HepG2 (cell line): ENCODE data around the gene TUT4. TPM values are rescaled to one million over a fixed set of nuclear protein-coding genes. Genes with fewer than 3 reads are reported as not detected.

Experiments
- ATAC-seq: fragments of 200-7000 bp; cut with Tn5 transposase; 3 replicates; pipeline ENCODE4 v1.9.1; 2020; ENCODE audit warnings: mild to moderate bottlenecking, moderate library complexity
- BruUV-seq: library from RNA; stranded (reverse); fragments of 400-500 nt; replicated peaks from 2 replicates; lab custom pipeline; 2021; lab: Mats Ljungman, UMichigan
- CTCF ChIA-PET: fragments of 300-600 bp; formaldehyde crosslinking; extraction: SDS; loops from one replicate; lab custom pipeline; 2021; ENCODE audit warnings: low total read pairs, inconsistent platforms, low intra/inter-chr PET ratio; lab: Yijun Ruan, JAX
- POLR2A ChIA-PET: fragments of 350-600 bp; sonication (Branson Sonifier 250); formaldehyde crosslinking; loops from one replicate; lab custom pipeline; 2020; ENCODE audit warnings: antibody characterized with exemption, inconsistent platforms; lab: Yijun Ruan, JAX
- DNase-seq: peaks from one replicate; pipeline ENCODE4 v3.0.0-alpha.2; 2015; ENCODE audit warnings: low spot score
- FAIRE-seq: peaks from 3 replicates; lab custom pipeline; 2011; peaks lifted over from hg19 to GRCh38; lab: Jason Lieb, UNC
- H2AFZ ChIP-seq: one replicate; pipeline ENCODE4 v1.6.1; 2011; ENCODE audit warnings: low read length, inconsistent platforms
- H3K27ac ChIP-seq: fragments of 300-600 bp; 3 replicates; pipeline ENCODE4 v1.8.0; 2011; ENCODE audit warnings: mixed run types, mild to moderate bottlenecking, mixed read lengths, low read length, inconsistent platforms; ENCODE audit not compliant: insufficient read depth; ENCODE audit errors: extremely low read length
- H3K27me3 ChIP-seq, 2 experiments: fragments of 200-600 bp in 1 of 2; 2 replicates in 1 of 2; 3 replicates in 1 of 2; pipeline versions ENCODE4 v1.6.0 to v1.8.0; 2011; ENCODE audit warnings: low read length in 2 of 2, mild to moderate bottlenecking in 2 of 2, moderate library complexity in 2 of 2, inconsistent platforms in 1 of 2; ENCODE audit not compliant: insufficient read depth in 2 of 2, control insufficient read depth in 1 of 2
- H3K36me3 ChIP-seq, 2 experiments: fragments of 200-600 bp in 1 of 2; replicated peaks in 1 of 2; 2 replicates in 1 of 2; 3 replicates in 1 of 2; pipeline versions ENCODE4 v1.5.1 to v1.8.0; 2011; ENCODE audit warnings: low read length in 2 of 2, inconsistent platforms in 1 of 2; ENCODE audit not compliant: insufficient read depth in 2 of 2, control insufficient read depth in 1 of 2
- H3K4me1 ChIP-seq: 2 replicates; pipeline ENCODE4 v1.5.1; 2012; ENCODE audit warnings: low read length, inconsistent platforms; ENCODE audit not compliant: insufficient read depth
- H3K4me2 ChIP-seq: 2 replicates; pipeline ENCODE4 v1.6.0; 2011; ENCODE audit warnings: low read depth, low read length, inconsistent platforms
- H3K4me3 ChIP-seq, 3 experiments: fragments of 200-600 bp in 1 of 3; sonication (generic), shearing (Covaris generic) in 1 of 3; replicated peaks in 1 of 3; 2 replicates each; pipeline ENCODE4 v1.5.1; 2011 to 2016; ENCODE audit warnings: low read length in 3 of 3, inconsistent platforms in 2 of 3, low read depth in 2 of 3, mild to moderate bottlenecking in 2 of 3, control low read depth in 1 of 3, mixed read lengths in 1 of 3; ENCODE audit not compliant: insufficient read depth in 1 of 3
- H3K79me2 ChIP-seq: one replicate; pipeline ENCODE4 v1.6.1; 2011; ENCODE audit warnings: low read length, inconsistent platforms; ENCODE audit not compliant: insufficient read depth
- H3K9ac ChIP-seq: 2 replicates; pipeline ENCODE4 v1.6.0; 2011; ENCODE audit warnings: mild to moderate bottlenecking, low read depth, low read length, inconsistent platforms; ENCODE audit not compliant: insufficient read depth
- H3K9me3 ChIP-seq: 2 replicates; pipeline ENCODE4 v1.5.1; 2012; ENCODE audit warnings: mild to moderate bottlenecking, low read length
- H4K20me1 ChIP-seq: 2 replicates; pipeline ENCODE4 v1.6.0; 2011; ENCODE audit warnings: inconsistent platforms, mild to moderate bottlenecking, low read length, moderate library complexity; ENCODE audit not compliant: insufficient read depth
- ASH2L ChIP-seq: fragments of 300-600, 200-600 bp; sonication (generic); IDR thresholded peaks from 2 replicates; pipeline ENCODE4 v1.7.0; 2017; ENCODE audit warnings: low read depth, mild to moderate bottlenecking, moderate library complexity, mixed read lengths, low read length; ENCODE audit not compliant: insufficient read length
- ELF4 ChIP-seq: sonication (generic); formaldehyde crosslinking; IDR thresholded peaks from 2 replicates; pipeline ENCODE4 v1.5.0; 2020; ENCODE audit warnings: missing genetic modification reagents, mild to moderate bottlenecking, moderate library complexity, borderline replicate concordance
- HMGXB4 ChIP-seq, 2 experiments: sonication (generic) in 1 of 2; formaldehyde crosslinking in 1 of 2; IDR thresholded peaks; 2 replicates each; pipeline versions ENCODE4 v1.4.0 to v1.6.1; 2018 to 2020; ENCODE audit warnings: missing genetic modification reagents in 2 of 2, borderline replicate concordance in 1 of 2, low read depth in 1 of 2, mild to moderate bottlenecking in 1 of 2, missing biosample characterization in 1 of 2
- HNRNPH1 ChIP-seq: fragments of 200-400 bp; formaldehyde crosslinking; optimal IDR thresholded peaks from 2 replicates; pipeline ENCODE3; 2017; ENCODE audit warnings: mild to moderate bottlenecking, low read depth, low read length
- MTERF4 ChIP-seq: sonication (generic); formaldehyde crosslinking; IDR thresholded peaks from 2 replicates; pipeline ENCODE4 v1.8.0; 2023; ENCODE audit warnings: mild to moderate bottlenecking, missing genetic modification reagents
- NFE2 ChIP-seq: sonication (generic); formaldehyde crosslinking; IDR thresholded peaks from 2 replicates; pipeline ENCODE4 v1.4.0; 2020; ENCODE audit warnings: missing genetic modification reagents
- PAX8 ChIP-seq: sonication (generic); formaldehyde crosslinking; IDR thresholded peaks from 2 replicates; pipeline ENCODE4 v1.8.0; 2022; ENCODE audit warnings: mild to moderate bottlenecking, missing genetic modification reagents, borderline replicate concordance
- SETDB1 ChIP-seq: sonication (generic); formaldehyde crosslinking; IDR thresholded peaks from 2 replicates; pipeline ENCODE4 v1.5.1; 2020; ENCODE audit warnings: missing genetic modification reagents, mild to moderate bottlenecking, borderline replicate concordance
- SMAD9 ChIP-seq: sonication (generic); formaldehyde crosslinking; IDR thresholded peaks from 2 replicates; pipeline ENCODE4 v1.5.1; 2020; ENCODE audit warnings: mild to moderate bottlenecking, missing genetic modification reagents
- SUZ12 ChIP-seq: fragments of 150-350 bp; IDR thresholded peaks from 2 replicates; pipeline ENCODE4 v1.6.1; 2014; ENCODE audit warnings: low read depth, low read length
- ZNF232 ChIP-seq: sonication (generic); formaldehyde crosslinking; IDR thresholded peaks from 2 replicates; pipeline ENCODE4 v1.4.0; 2020; ENCODE audit warnings: missing genetic modification reagents, borderline replicate concordance
- ZNF292 ChIP-seq: sonication (generic); formaldehyde crosslinking; IDR thresholded peaks from 2 replicates; pipeline ENCODE4 v1.8.1; 2022; ENCODE audit warnings: mild to moderate bottlenecking, low read depth, missing genetic modification reagents, borderline replicate concordance
- ZNF597 ChIP-seq: sonication (generic); formaldehyde crosslinking; IDR thresholded peaks from 2 replicates; pipeline ENCODE4 v1.5.0; 2020; ENCODE audit warnings: missing genetic modification reagents
- ZNF770 ChIP-seq: sonication (generic); formaldehyde crosslinking; IDR thresholded peaks from 2 replicates; pipeline ENCODE4 v1.5.0; 2020; ENCODE audit warnings: mild to moderate bottlenecking, missing genetic modification reagents
- WGBS: methylation state at CpG from one replicate; pipeline ENCODE4 v1.1.6; 2017; ENCODE audit warnings: low lambda C conversion rate; 5-methylcytosine and 5-hydroxymethylcytosine counted together
- in situ Hi-C: cut with HindIII; loops from 2 replicates; pipeline ENCODE4 v1.10.0; 2017; ENCODE audit warnings: low pct_unique_long_range_greater_than_20kb; ENCODE audit not compliant: extremely low pct_ligation_motif_present
- intact Hi-C: fragments of 100-400 bp; cut with micrococcal nuclease; formaldehyde crosslinking; loops from one replicate; pipeline ENCODE4 v1.10.0; 2022; ENCODE audit not compliant: unreplicated experiment
- polyA plus RNA-seq, 8 experiments: library from polyadenylated mRNA; depleted of rRNA in 3 of 8; stranded (reverse) in 7 of 8; unstranded in 1 of 8; fragments of >200 nt; fragmentation: Illumina TruSeq in 4 of 8; extraction: Trizol in 4 of 8; gene quantifications; 2 replicates each; pipeline versions ENCODE4 v1.2.1 to v1.2.3, GENCODE V29; 2011 to 2016; ENCODE audit warnings: low read depth in 4 of 8, missing spikeins in 1 of 8, mixed read lengths in 1 of 8; ENCODE audit not compliant: insufficient read depth in 1 of 8
- total RNA-seq, 5 experiments: library from RNA; depleted of rRNA; stranded (reverse); fragments of >200 nt; fragmentation: Illumina TruSeq; extraction: Trizol; gene quantifications; 2 replicates each; pipeline ENCODE4 v1.2.3, GENCODE V29; 2016; ENCODE audit warnings: low read depth in 1 of 5
- TF ChIP-seq, protein P1 (sequence below): sonication (generic); formaldehyde crosslinking; IDR thresholded peaks from 2 replicates; pipeline ENCODE4 v1.4.0; 2020; ENCODE audit warnings: missing genetic modification reagents, mild to moderate bottlenecking, borderline replicate concordance

The TUT4 gene
- total and polyA plus RNA-seq, 2 of the 13 experiments (the other 11 are each of a cell fraction or from before 2014, with no cell fraction given), result 44.7 to 53.5 TPM

- TF ChIP-seq ZNF770 (CRISPR knock-in tag), result no peak
- TF ChIP-seq ASH2L, result no peak
Measured at GRCh38 chr1:52423055-52423454, 129.8 kb downstream of the TUT4 start (continued).

DNA sequence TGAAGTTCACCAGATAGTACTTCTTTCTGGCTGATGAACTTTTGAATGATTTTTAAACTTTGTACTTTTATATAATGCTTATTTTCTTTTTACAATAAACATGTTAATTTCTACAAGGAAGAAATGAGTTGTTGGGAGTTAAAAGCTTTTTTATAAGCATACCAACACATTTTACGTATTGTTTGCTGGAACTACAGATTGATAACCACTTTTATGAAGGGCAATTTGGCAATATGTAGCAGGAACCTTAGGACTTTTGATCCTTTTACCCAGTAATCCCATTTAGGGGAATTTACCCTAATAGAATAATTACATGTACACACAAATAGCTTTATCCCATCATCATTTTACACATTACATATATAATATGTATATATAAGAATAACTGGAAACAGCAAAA, 132.2 kb downstream of the TUT4 start:
- 97% methylated on average over 1 of the region's 1 CpG for WGBS
- Histone ChIP-seq H3K9ac (no peak overlapping the region), H3K27ac (no peak overlapping the region), H3K9me3 (no peaks in the 10 kb centered on the region), H4K20me1 (no peaks in the 10 kb centered on the region), H3K79me2 (no peaks in the 10 kb centered on the region), H3K4me3 (no peak overlapping the region), H3K4me1 (no peaks in the 10 kb centered on the region), H3K27me3 (no peaks in the 10 kb centered on the region), H2AFZ (no peak overlapping the region), H3K4me2 (no peak overlapping the region), H3K36me3 (peaks cover 13 to 62% of the 10 kb centered on the region in 2 experiments)
- ChIA-PET POLR2A (no interaction called here), CTCF (no interaction called here)
- FAIRE-seq (no peak), DNase-seq (no peak), ATAC-seq (no peak)
- intact Hi-C loops (no loop called here), in situ Hi-C loops (no loop called here)
- BruUV-seq, result no TSS peak
- no peak for TF ChIP-seq ZNF597 (CRISPR knock-in tag)
- TF ChIP-seq SUZ12, result no peak
- TF ChIP-seq ZNF232 (CRISPR knock-in tag), result no peak
- no peak for TF ChIP-seq NFE2 (CRISPR knock-in tag)
- TF ChIP-seq SETDB1 (CRISPR knock-in tag), result no peak
- no peak for TF ChIP-seq MTERF4 (CRISPR knock-in tag)
- no peak for TF ChIP-seq PAX8 (CRISPR knock-in tag)
- TF ChIP-seq ELF4 (CRISPR knock-in tag), result no peak
- TF ChIP-seq HMGXB4 (CRISPR knock-in tag; IDR thresholded peaks at IDR 0.05; ENCODE audit: borderline replicate concordance in 1 of 2, low read depth in 1 of 2), result no peak
- TF ChIP-seq SMAD9 (CRISPR knock-in tag), result no peak
- TF ChIP-seq, protein P1, sequence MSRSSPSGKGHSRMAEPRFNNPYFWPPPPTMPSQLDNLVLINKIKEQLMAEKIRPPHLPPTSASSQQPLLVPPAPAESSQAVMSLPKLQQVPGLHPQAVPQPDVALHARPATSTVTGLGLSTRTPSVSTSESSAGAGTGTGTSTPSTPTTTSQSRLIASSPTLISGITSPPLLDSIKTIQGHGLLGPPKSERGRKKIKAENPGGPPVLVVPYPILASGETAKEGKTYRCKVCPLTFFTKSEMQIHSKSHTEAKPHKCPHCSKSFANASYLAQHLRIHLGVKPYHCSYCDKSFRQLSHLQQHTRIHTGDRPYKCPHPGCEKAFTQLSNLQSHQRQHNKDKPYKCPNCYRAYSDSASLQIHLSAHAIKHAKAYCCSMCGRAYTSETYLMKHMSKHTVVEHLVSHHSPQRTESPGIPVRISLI (CRISPR knock-in tag), result no peak
- TF ChIP-seq ZNF292, result no peak
- no peak for TF ChIP-seq HNRNPH1
